Ovary (tissue), 3 donors: Measurements from ENCODE around the gene CHMP4B.

ENCODE experiments used
- CTCF ChIP-seq, 3 donors: fragments of 450-650 bp in 2 of 3; fragments of 200-600 bp in 1 of 3; IDR thresholded peaks; one replicate each; pipeline versions ENCODE4 v1.5.1 to v1.8.0; 2016 to 2022; ENCODE audit warnings: antibody characterized with exemption in 3 of 3, mild to moderate bottlenecking in 1 of 3
- EP300 ChIP-seq: sonication (generic); formaldehyde crosslinking; IDR thresholded peaks from one replicate; pipeline ENCODE4 v1.6.1; 2017; ENCODE audit warnings: antibody characterized with exemption
- POLR2A ChIP-seq: fragments of 450-650 bp; IDR thresholded peaks from one replicate; pipeline ENCODE4 v1.6.1; 2017; ENCODE audit warnings: antibody characterized with exemption, mild to moderate bottlenecking, moderate library complexity
- donor health status: DM: no; HTN: no; CAD: no.

GRCh38 chr20:33859751-33860150 is 48.6 kb downstream of the CHMP4B start:
- no peak for TF ChIP-seq EP300
- no peak for TF ChIP-seq CTCF (IDR thresholded peaks at IDR 0.05)
- no peak for TF ChIP-seq POLR2A
